CD4-positive, CD25-positive, alpha-beta regulatory T cell (primary cell): Measurements from ENCODE around the gene NEURL1. TPM values are rescaled to one million over a fixed set of nuclear protein-coding genes. Genes with fewer than 3 reads are reported as not detected.
"Not testable (repeated sequence)": the region's sequence is repeated elsewhere in the genome, so short reads cannot be mapped to it uniquely, and the experiment has no call there.

Source experiments
- ATAC-seq, 2 donors: fragments of 150-1000 bp; cut with Tn5 transposase; one replicate each; pipeline ENCODE4 v1.10.0; 2021; ENCODE audit warnings: low read depth in 2 of 2, moderate number of reproducible peaks in 2 of 2, moderate library complexity in 1 of 2
- DNase-seq, 3 donors: peaks; one replicate each; pipeline versions ENCODE4 v3.0.0 to v3.0.0-alpha.2; 2012 to 2022; ENCODE audit warnings: mixed read lengths in 1 of 3
- H3K27ac ChIP-seq: one replicate; pipeline ENCODE4 v1.7.0; 2013; ENCODE audit warnings: mild to moderate bottlenecking, low read length; ENCODE audit not compliant: insufficient read depth, poor library complexity, severe bottlenecking
- H3K27me3 ChIP-seq: one replicate; pipeline ENCODE4 v1.7.0; 2013; ENCODE audit warnings: low read length; ENCODE audit not compliant: control insufficient read depth, insufficient read depth
- H3K36me3 ChIP-seq: one replicate; pipeline ENCODE4 v1.7.0; 2013; ENCODE audit warnings: mild to moderate bottlenecking, low read length, moderate library complexity; ENCODE audit not compliant: control insufficient read depth, insufficient read depth
- H3K4me1 ChIP-seq: 2 replicates; pipeline ENCODE4 v1.7.0; 2013; ENCODE audit warnings: mild to moderate bottlenecking, low read length; ENCODE audit not compliant: insufficient read depth, control insufficient read depth, poor library complexity, severe bottlenecking
- H3K4me3 ChIP-seq: one replicate; pipeline ENCODE4 v1.7.0; 2013; ENCODE audit warnings: low read depth, mild to moderate bottlenecking, low read length, moderate library complexity
- H3K9me3 ChIP-seq, 2 experiments: 1 replicate in 1 of 2; 2 replicates in 1 of 2; pipeline ENCODE4 v1.7.0; 2013; ENCODE audit warnings: low read length in 2 of 2, mild to moderate bottlenecking in 1 of 2, moderate library complexity in 1 of 2; ENCODE audit not compliant: control insufficient read depth in 2 of 2
- H3K27ac Mint-ChIP-seq, 3 donors: one replicate each; pipeline ENCODE4 v1.8.0; 2020 to 2022; ENCODE audit warnings: mild to moderate bottlenecking in 3 of 3, mixed read lengths in 3 of 3, moderate library complexity in 2 of 3
- H3K27me3 Mint-ChIP-seq: one replicate; pipeline ENCODE4 v1.8.0; 2022; ENCODE audit warnings: mild to moderate bottlenecking, mixed read lengths
- H3K36me3 Mint-ChIP-seq: one replicate; pipeline ENCODE4 v1.8.0; 2020; ENCODE audit warnings: mixed read lengths
- H3K4me1 Mint-ChIP-seq, 4 donors: one replicate each; pipeline ENCODE4 v1.8.0; 2020 to 2022; ENCODE audit warnings: mixed read lengths in 4 of 4, mild to moderate bottlenecking in 1 of 4
- H3K4me3 Mint-ChIP-seq, 4 donors: one replicate each; pipeline ENCODE4 v1.8.0; 2020 to 2022; ENCODE audit warnings: mild to moderate bottlenecking in 4 of 4, mixed read lengths in 4 of 4, moderate library complexity in 3 of 4
- H3K9me3 Mint-ChIP-seq, 7 donors: one replicate each; pipeline ENCODE4 v1.8.0; 2020 to 2022; ENCODE audit warnings: mixed read lengths in 7 of 7, mild to moderate bottlenecking in 3 of 7, moderate library complexity in 2 of 7
- polyA plus RNA-seq, 4 donors: library from polyadenylated mRNA; unstranded; fragments of 300-500 nt; fragmentation: Illumina TruSeq; gene quantifications; one replicate each; pipeline ENCODE4 v1.2.3, GENCODE V29; 2021
- total RNA-seq: library from RNA; stranded (reverse); gene quantifications from one replicate; pipeline ENCODE4 v1.2.3, GENCODE V29; 2022

NEURL1 gene
- total and polyA plus RNA-seq, 5 donors from 2014 or later, result 0.29 to 1.1 (median 0.71) TPM

DNA sequence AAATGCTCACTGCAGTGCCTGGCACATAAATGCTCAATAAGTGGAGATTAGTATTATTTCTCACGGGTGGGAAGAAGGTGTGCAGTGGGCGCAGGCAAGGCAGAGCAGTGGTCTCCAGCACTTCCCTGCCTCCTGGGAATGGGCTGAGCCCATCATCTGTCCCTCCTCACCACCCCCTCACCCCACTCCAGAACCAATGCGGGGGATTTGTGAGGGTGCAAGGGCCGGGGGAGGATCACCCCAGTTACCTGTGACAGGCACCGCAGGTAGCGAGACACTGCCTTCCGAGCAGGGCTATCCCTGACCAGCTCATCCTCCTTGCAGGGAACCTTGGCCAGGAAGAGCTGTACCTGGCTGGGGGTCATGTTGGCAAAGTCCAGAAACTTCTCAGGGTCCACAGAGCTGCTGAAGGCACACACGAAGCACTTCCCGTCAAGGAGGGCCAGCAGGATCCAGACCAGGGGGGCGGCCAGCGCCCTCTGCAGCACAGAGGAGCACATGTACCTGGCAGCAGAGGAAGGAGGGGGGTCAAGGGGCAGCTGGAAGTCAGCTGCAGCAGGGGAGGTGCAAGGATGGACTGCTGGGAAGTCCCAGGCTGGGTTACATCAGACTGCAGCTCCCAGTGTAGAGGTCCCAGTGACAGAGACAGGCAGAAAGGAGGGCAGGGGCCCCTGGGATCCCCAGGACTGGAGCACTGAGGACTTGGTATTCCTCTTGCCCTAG, 17.3 kb upstream of the NEURL1 start:
- DNase-seq, result peak in 1 of 3 donors; percentile 43
- H3K36me3 Mint-ChIP-seq, result no peaks in the 10 kb centered on the region
- peak overlapping the region in 1 of 3 donors; percentile 44 for H3K27ac Mint-ChIP-seq
- H3K27me3 Mint-ChIP-seq, result peaks cover 4% of the 10 kb centered on the region
- Histone ChIP-seq H3K36me3 (no peaks in the 10 kb centered on the region), H3K27me3 (no peaks in the 10 kb centered on the region), H3K4me1 (peaks cover 16% of the 10 kb centered on the region), H3K9me3 (no peaks in the 10 kb centered on the region), H3K4me3 (no peak overlapping the region), H3K27ac (no peak overlapping the region)
- no peaks in the 10 kb centered on the region for H3K9me3 Mint-ChIP-seq
- H3K4me3 Mint-ChIP-seq, result no peak overlapping the region
- no peak for ATAC-seq
- peaks cover 0 to 22% (median 12%) of the 10 kb centered on the region in 4 donors for H3K4me1 Mint-ChIP-seq

DNA sequence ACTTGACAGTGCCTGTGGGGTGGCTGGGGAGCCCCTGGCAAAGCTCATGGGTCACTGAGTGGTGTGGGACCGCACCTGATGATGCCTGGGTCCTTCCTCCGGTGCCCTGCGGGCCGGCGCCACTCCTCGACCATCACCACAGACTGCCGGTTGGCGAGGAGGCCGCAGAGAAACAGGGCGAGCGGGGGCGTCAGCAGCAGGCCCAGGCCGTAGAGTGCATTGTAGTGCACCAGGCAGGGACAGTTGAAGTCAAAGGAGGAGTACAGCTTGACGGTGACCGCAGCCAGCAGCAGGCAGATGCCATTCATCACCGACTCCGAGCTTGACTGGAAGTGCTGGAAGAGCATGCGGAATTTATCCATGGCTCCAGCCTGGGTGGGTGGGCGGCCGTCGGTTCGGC, 14.8 kb upstream of the NEURL1 start:
- Histone ChIP-seq H3K9me3 (no peaks in the 10 kb centered on the region), H3K4me1 (no peaks in the 10 kb centered on the region), H3K4me3 (no peak overlapping the region), H3K27ac (no peak overlapping the region), H3K36me3 (no peaks in the 10 kb centered on the region), H3K27me3 (no peaks in the 10 kb centered on the region)
- ATAC-seq (no peak), DNase-seq (no peak)
- Mint-ChIP-seq H3K27me3 (peaks cover 4% of the 10 kb centered on the region), H3K4me1 (peaks cover 0 to 11% (median 7%) of the 10 kb centered on the region in 4 donors), H3K27ac (no peak overlapping the region), H3K4me3 (no peak overlapping the region), H3K9me3 (no peaks in the 10 kb centered on the region), H3K36me3 (no peaks in the 10 kb centered on the region)

DNA sequence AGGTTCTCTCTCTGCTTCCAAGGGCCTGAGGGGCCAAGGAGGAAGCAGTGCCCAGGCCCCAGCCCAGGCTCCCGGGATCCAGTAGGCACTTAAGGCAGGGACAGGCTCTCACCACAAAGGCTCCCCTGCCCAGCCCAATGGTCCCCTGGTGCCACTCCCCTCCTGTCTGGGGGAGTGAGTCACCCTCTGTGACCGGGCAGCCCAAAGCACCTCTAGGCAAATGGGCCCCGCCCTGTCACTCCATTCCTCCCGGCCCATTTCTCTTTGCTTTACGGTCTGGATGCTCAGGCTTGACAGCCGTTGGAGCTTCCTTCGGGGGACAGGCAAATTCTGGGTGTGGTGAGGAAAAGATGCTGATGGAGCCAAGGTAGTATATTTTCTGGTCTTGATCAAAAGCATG, 14.4 kb upstream of the NEURL1 start, which contains the start of gene CALHM3:
Gene CALHM3 (minus strand): TSS at position 106 of the 400 bp plus-strand sequence. CDS start 208 bp downstream, outside the sequence.
- Histone ChIP-seq H3K27ac (no peak within 1 kb of the TSS), H3K9me3 (no peaks in the 10 kb centered on the region), H3K27me3 (no peaks in the 10 kb centered on the region), H3K4me3 (no peak within 1 kb of the TSS), H3K4me1 (no peaks in the 10 kb centered on the region), H3K36me3 (no peaks in the 10 kb centered on the region)
- DNase-seq, result no peak
- H3K4me3 Mint-ChIP-seq, result no peak within 1 kb of the TSS
- peaks cover 0 to 11% (median 5%) of the 10 kb centered on the region in 4 donors for H3K4me1 Mint-ChIP-seq
- H3K27me3 Mint-ChIP-seq, result peaks cover under 1% of the 10 kb centered on the region
- no peaks in the 10 kb centered on the region for H3K9me3 Mint-ChIP-seq
- ATAC-seq, result no peak
- H3K36me3 Mint-ChIP-seq, result no peaks in the 10 kb centered on the region
- peak within 1 kb of the TSS in 1 of 3 donors; percentile 13 for H3K27ac Mint-ChIP-seq

DNA sequence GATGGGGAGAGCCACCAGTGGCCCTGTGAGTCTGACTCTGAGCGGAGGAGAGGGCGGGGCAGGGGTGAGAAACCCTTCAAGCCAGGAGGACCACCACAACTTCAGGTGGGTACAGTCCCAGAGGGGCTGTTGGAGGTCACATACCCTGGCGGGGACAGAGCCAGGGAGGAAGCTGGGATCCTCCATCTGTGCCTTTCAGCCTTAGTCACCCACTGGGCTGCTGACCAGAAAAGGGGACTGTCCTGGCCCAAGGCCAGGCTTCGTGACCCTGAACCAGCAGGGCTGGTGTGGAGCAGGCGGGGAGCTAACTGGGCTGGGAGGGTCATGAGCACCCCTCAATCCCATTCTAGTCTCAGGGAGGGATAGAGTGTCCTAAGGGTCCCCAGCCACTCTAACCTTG, 13.0 kb upstream of the NEURL1 start:
- H3K27ac ChIP-seq, result no peak overlapping the region
- Mint-ChIP-seq H3K4me3 (no peak overlapping the region), H3K27me3 (no peaks in the 10 kb centered on the region), H3K9me3 (no peaks in the 10 kb centered on the region), H3K27ac (no peak overlapping the region), H3K4me1 (peaks cover 0 to 11% (median 5%) of the 10 kb centered on the region in 4 donors), H3K36me3 (no peaks in the 10 kb centered on the region)
- no peaks in the 10 kb centered on the region for H3K36me3 ChIP-seq
- H3K9me3 ChIP-seq, result no peaks in the 10 kb centered on the region
- no peaks in the 10 kb centered on the region for H3K27me3 ChIP-seq
- ATAC-seq (no peak), DNase-seq (no peak)
- H3K4me3 ChIP-seq, result no peak overlapping the region
- no peaks in the 10 kb centered on the region for H3K4me1 ChIP-seq

DNA sequence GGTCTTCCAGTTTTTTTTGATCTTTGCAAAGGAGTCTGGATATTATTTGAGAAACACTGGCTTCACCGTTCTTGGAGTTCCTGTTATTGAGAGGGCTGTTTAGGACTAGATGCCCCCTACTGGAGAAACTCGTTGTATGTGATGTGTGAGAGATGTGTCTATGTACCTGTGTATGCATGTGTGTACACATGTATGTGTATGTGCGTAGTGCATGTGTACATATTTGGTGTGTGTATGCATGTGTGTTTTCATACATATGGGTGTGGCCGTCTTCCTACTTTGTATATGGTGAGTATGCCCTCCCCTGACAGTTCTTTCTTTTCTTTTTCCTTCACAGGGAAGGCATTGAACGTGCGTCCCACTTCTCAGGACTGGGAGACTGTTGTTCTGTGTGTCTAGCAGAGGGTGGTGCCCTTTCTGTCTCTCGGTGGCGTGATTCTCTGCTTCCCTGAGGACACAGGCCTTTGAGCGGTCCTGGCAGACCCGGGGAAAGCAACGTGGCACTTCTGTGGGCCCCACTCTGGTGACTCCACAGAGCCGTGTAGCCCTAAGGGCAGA, 11.5 kb upstream of the NEURL1 start:
- no peaks in the 10 kb centered on the region for H3K9me3 Mint-ChIP-seq
- no peak overlapping the region for H3K27ac ChIP-seq
- H3K36me3 Mint-ChIP-seq, result no peaks in the 10 kb centered on the region
- H3K27ac Mint-ChIP-seq, result peak overlapping the region in 1 of 3 donors; percentile 39
- ATAC-seq, result peak; percentile 77 to 81
- no peaks in the 10 kb centered on the region for H3K4me1 ChIP-seq
- H3K9me3 ChIP-seq, result no peaks in the 10 kb centered on the region
- H3K4me1 Mint-ChIP-seq, result peaks cover 0 to 11% (median 9%) of the 10 kb centered on the region in 4 donors
- H3K4me3 ChIP-seq, result no peak overlapping the region
- H3K27me3 ChIP-seq, result no peaks in the 10 kb centered on the region
- no peak overlapping the region for H3K4me3 Mint-ChIP-seq
- no peaks in the 10 kb centered on the region for H3K27me3 Mint-ChIP-seq
- peak in 2 of 3 donors; percentile 72 to 87 for DNase-seq
- no peaks in the 10 kb centered on the region for H3K36me3 ChIP-seq

DNA sequence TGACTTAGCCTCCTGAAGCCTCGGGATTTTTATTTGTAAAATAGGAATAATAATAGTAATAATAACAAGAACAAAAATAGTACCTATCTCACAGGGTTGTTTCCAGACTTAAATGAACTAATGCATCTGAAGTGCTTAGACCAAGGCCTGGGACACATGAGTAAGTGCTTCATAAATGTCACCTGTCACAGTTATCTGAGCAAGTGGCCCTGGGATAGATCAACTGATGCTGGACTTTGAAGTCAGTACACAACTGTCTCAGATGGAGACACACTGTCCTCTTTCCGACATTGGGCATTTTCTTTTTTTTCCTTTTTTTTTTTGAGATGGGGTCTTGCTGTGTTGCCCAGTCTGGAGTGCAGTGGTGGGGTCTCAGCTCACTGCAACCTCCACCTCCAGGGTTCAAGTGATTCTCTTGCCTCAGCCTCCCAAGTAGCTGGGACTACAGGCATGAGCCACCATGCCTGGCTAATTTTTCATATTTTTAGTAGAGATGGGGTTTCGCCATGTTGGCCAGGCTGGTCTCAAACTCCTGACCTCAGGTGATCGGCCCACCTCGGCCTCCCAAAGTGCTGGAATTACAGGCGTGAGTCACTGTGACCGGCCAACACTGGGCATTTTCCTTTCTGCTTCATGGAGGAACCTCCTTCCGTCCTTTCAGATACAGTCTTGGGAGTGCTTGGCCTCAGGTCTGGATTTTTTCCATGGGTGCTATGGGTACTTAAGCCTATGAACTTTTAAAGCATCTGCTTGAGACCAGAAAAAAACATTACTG, 6.7 kb upstream of the NEURL1 start:
- H3K4me1 ChIP-seq, H3K9me3 Mint-ChIP-seq: not testable (repeated sequence)

DNA sequence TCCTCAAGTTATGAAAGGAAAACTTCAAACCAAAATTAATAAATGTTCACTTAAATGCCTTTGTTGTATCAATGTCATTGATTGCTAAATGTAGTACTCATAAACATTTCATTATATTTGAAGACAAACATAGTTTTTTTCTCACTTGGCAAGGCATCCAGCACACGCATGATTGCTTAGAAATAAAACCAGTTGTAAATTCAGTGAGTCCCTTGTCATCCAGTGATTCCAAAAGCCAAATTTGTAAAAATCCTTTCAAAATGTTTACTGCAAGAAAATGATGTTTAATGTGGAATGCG, 6.1 kb upstream of the NEURL1 start:
- H3K27ac Mint-ChIP-seq, result no peak overlapping the region
- DNase-seq, result no peak
- Histone ChIP-seq H3K4me3 (no peak overlapping the region), H3K9me3 (no peaks in the 10 kb centered on the region), H3K4me1 (peaks cover 7% of the 10 kb centered on the region), H3K36me3 (no peaks in the 10 kb centered on the region), H3K27ac (no peak overlapping the region), H3K27me3 (no peaks in the 10 kb centered on the region)
- peaks cover 0 to 28% (median 5%) of the 10 kb centered on the region in 4 donors for H3K4me1 Mint-ChIP-seq
- no peak for ATAC-seq
- H3K9me3 Mint-ChIP-seq, result no peaks in the 10 kb centered on the region
- H3K27me3 Mint-ChIP-seq, result peaks cover 5% of the 10 kb centered on the region
- no peak overlapping the region for H3K4me3 Mint-ChIP-seq
- H3K36me3 Mint-ChIP-seq, result no peaks in the 10 kb centered on the region

More for the DNA sequence above, 6.7 kb upstream of the NEURL1 start:
- not testable (repeated sequence) for ATAC-seq, DNase-seq, H3K36me3 Mint-ChIP-seq, H3K27me3 Mint-ChIP-seq, H3K27ac Mint-ChIP-seq, H3K27ac ChIP-seq, H3K9me3 ChIP-seq, H3K4me3 ChIP-seq, H3K4me3 Mint-ChIP-seq, H3K27me3 ChIP-seq, H3K36me3 ChIP-seq
- H3K4me1 Mint-ChIP-seq, result peaks cover 0 to 27% (median 8%) of the 10 kb centered on the region in 4 donors
